ENCODE measurements around the gene EBPL.
A peak's percentile ranks its signal among the peaks of the same experiment; 100 is the strongest.

The EBPL gene

GRCh38 chr13:49670828-49671227 is 20.5 kb downstream of the EBPL start:
- no peak for DNase-seq

- DNase-seq: peak; percentile 48
These were observed 21.5 kb downstream of the EBPL start for GRCh38 chr13:49669735-49670309.

GRCh38 chr13:49667773-49668172 is 23.5 kb downstream of the EBPL start:
- peak; percentile 35 for DNase-seq

- DNase-seq: no peak
These were observed 26.7 kb downstream of the EBPL start for GRCh38 chr13:49664606-49665005.

- DNase-seq: no peak
These were observed 34.0 kb downstream of the EBPL start for GRCh38 chr13:49657241-49657641.

- no peak for DNase-seq
These were observed 35.4 kb downstream of the EBPL start for GRCh38 chr13:49655906-49656305.

GRCh38 chr13:49654011-49654410 is 37.3 kb downstream of the EBPL start:
- no peak for DNase-seq

- DNase-seq: no peak
These were observed 37.8 kb downstream of the EBPL start for GRCh38 chr13:49653478-49653877.

- no peak for DNase-seq
These were observed 38.7 kb downstream of the EBPL start for GRCh38 chr13:49652355-49653305.

GRCh38 chr13:49651570-49652354 is 39.5 kb downstream of the EBPL start:
- no peak for DNase-seq

GRCh38 chr13:49649963-49650312 is 41.3 kb downstream of the EBPL start:
- no peak for DNase-seq

- no peak for DNase-seq
These were observed 41.9 kb downstream of the EBPL start for GRCh38 chr13:49649244-49649962.

GRCh38 chr13:49646688-49647087 is 44.6 kb downstream of the EBPL start:
- no peak for DNase-seq

- DNase-seq: no peak
These were observed 45.8 kb downstream of the EBPL start for GRCh38 chr13:49645451-49645850.

- no peak for DNase-seq
These were observed 48.1 kb downstream of the EBPL start for GRCh38 chr13:49643035-49643646.

GRCh38 chr13:49641801-49642291 is 49.4 kb downstream of the EBPL start:
- peak; percentile 77 for DNase-seq

GRCh38 chr13:49638744-49639072 is 52.6 kb downstream of the EBPL start:
- no peak for DNase-seq

- no peak for DNase-seq
These were observed 53.1 kb downstream of the EBPL start for GRCh38 chr13:49638030-49638743.

- no peak for DNase-seq
These were observed 54.6 kb downstream of the EBPL start for GRCh38 chr13:49636705-49637104.

- peak; percentile 10 for DNase-seq
These were observed 55.5 kb downstream of the EBPL start for GRCh38 chr13:49635599-49636433.

GRCh38 chr13:49633710-49634109 is 57.6 kb downstream of the EBPL start:
- DNase-seq: no peak

Measured in NCI-H226 (cell line).